ENCODE measurements around the gene ALG11.
"Not testable (repeated sequence)": the region's sequence is repeated elsewhere in the genome, so short reads cannot be mapped to it uniquely, and the experiment has no call there.

DNA sequence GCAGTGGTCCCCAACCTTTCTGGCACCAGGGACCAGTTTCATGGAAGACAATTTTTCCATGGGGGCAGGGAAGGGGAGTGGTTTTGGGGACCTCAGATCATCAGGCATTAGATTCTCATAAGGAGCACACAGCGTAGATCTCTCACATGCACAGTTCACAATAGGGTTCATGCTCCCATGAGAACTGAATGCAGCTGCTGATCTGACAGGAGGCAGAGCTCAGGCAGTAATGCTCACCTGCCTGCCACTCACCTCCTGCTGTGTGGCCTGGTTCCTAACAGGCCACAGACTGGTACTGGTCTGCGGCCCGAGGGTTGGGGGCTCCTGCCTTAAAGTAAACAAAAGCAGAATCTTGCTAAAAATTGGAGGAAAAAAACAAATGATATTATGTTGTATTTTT, 48.9 kb downstream of the ALG11 start:
- TF ChIP-seq, protein P1, sequence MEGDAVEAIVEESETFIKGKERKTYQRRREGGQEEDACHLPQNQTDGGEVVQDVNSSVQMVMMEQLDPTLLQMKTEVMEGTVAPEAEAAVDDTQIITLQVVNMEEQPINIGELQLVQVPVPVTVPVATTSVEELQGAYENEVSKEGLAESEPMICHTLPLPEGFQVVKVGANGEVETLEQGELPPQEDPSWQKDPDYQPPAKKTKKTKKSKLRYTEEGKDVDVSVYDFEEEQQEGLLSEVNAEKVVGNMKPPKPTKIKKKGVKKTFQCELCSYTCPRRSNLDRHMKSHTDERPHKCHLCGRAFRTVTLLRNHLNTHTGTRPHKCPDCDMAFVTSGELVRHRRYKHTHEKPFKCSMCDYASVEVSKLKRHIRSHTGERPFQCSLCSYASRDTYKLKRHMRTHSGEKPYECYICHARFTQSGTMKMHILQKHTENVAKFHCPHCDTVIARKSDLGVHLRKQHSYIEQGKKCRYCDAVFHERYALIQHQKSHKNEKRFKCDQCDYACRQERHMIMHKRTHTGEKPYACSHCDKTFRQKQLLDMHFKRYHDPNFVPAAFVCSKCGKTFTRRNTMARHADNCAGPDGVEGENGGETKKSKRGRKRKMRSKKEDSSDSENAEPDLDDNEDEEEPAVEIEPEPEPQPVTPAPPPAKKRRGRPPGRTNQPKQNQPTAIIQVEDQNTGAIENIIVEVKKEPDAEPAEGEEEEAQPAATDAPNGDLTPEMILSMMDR (IDR thresholded peaks at IDR 0.05): not testable (repeated sequence)
- TF ChIP-seq POLR2AphosphoS5, POLR2A, EP300 (IDR thresholded peaks at IDR 0.05): not testable (repeated sequence)

Data from suprapubic skin (tissue), 4 donors.